HUES64 (cell line): ENCODE measurements around the gene SLFN12L.
"Not testable (repeated sequence)": the region's sequence is repeated elsewhere in the genome, so short reads cannot be mapped to it uniquely, and the experiment has no call there.

Experiments used
- H3K27ac ChIP-seq: 2 replicates; pipeline ENCODE4 v1.7.0; 2013; ENCODE audit warnings: low read depth, low read length, inconsistent platforms
- H3K27me3 ChIP-seq: 2 replicates; pipeline ENCODE4 v1.6.1; 2013; ENCODE audit warnings: mild to moderate bottlenecking, low read length; ENCODE audit not compliant: insufficient read depth
- H3K36me3 ChIP-seq: 2 replicates; pipeline ENCODE4 v1.6.1; 2013; ENCODE audit warnings: mild to moderate bottlenecking, low read length; ENCODE audit not compliant: insufficient read depth
- H3K4me1 ChIP-seq: 2 replicates; pipeline ENCODE4 v1.6.1; 2013; ENCODE audit warnings: mild to moderate bottlenecking, low read length, moderate library complexity; ENCODE audit not compliant: insufficient read depth
- H3K4me3 ChIP-seq: 2 replicates; pipeline ENCODE4 v1.5.1; 2013; ENCODE audit warnings: mild to moderate bottlenecking, low read length, moderate library complexity
- H3K9ac ChIP-seq: 2 replicates; pipeline ENCODE4 v1.6.1; 2013; ENCODE audit warnings: mild to moderate bottlenecking, low read depth, low read length
- H3K9me3 ChIP-seq: 2 replicates; pipeline ENCODE4 v1.6.1; 2013; ENCODE audit warnings: low read depth, low read length; ENCODE audit not compliant: insufficient read depth
- WGBS: fragments of 150-250, 120-280 bp; methylation state at CpG from one replicate; pipeline ENCODE4 v1.1.7; 2013; ENCODE audit warnings: missing lambda C conversion rate; 5-methylcytosine and 5-hydroxymethylcytosine counted together

Gene SLFN12L

DNA sequence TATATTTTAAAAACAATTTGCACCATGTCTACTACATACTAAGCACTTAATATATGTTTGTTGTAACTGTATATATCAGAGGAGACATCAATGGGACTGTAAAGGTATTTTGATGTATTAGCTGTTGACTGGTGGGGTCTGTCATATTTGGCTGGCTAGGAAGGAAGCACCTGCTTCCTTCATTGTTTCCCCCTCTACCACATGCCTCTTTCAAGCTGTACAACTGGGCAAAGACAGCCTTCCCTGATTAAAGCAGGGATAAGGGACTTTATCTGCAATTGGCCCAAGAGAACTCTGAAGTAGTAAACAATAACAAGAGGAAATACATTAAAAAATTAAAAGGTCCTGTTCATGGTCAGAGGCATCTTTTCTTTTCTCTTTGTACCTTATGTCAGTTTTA, 5.5 kb upstream of the SLFN12L start:
- Histone ChIP-seq H3K27me3 (peaks cover 9% of the 10 kb centered on the region; the same call in 1 of the 2 replicates), H3K9me3 (no peaks in the 10 kb centered on the region), H3K4me1 (no peaks in the 10 kb centered on the region), H3K9ac (no peak overlapping the region), H3K27ac (no peak overlapping the region), H3K4me3 (no peak overlapping the region), H3K36me3 (no peaks in the 10 kb centered on the region)

DNA sequence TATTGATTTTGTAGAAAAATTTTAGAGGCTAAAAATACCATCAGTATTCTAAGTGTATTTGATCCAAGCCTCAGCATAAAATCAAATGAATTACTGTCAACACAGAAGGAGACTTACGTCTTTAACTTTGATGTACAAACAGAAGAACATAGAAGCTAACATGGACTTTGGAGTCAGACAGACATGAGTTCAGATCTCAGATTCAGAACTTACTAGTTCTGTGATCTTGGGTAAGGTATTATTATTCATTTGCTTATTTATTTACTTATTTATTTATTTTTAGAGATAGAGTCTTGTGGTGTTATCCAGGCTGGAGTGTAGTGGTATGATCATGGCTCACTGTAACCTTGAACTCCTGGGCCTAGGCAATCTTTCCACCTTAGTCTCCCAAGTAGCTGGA, 4.0 kb upstream of the SLFN12L start:
- H3K36me3 ChIP-seq, result no peaks in the 10 kb centered on the region
- no peaks in the 10 kb centered on the region for H3K9me3 ChIP-seq
- H3K27me3 ChIP-seq, result peaks cover 2% of the 10 kb centered on the region; the same call in 1 of the 2 replicates
- H3K4me1 ChIP-seq, result no peaks in the 10 kb centered on the region
- 92% methylated on average over 1 of the region's 1 CpG for WGBS
- H3K4me3 ChIP-seq, result no peak overlapping the region
- H3K9ac ChIP-seq, result no peak overlapping the region
- H3K27ac ChIP-seq, result no peak overlapping the region

DNA sequence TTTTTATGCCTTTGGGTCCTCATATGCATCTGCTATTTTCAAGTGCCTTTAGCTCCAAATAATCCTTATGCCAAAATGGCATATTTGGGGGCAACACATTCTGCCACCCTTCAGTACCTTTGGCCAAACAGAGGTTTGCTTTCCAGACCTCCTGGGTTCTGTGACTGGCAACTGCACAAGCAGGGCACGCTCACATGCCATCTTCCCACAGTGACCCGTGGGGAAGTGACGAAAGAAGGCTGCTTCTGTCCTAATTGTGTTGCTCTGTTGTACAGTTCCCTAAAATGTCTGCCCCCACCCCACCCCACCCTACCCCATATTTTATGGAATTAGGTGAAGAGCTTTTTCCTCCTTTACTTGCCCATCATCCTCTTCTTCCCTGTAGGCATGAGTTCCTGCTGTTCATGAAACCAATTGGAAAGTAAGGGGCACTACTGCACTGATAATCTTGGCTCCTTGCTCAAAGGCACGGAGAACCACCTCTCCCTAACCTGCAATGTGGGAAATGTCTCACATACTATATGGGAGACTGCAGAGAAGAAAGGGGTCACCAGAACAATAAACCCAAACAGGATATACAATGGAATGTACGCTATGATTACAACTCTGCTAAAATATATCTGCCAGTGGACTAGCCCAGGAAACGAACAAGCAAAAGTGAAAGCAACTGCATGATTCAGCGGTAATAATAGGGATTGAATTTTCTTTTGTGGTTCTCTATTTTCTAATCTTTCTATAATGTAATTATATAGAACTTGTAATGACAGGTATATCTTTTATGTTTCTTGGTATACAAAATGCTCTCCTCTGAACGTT, 3.3 kb upstream of the SLFN12L start:
- Histone ChIP-seq H3K4me1 (no peaks in the 10 kb centered on the region), H3K4me3 (no peak overlapping the region), H3K27ac (no peak overlapping the region), H3K9me3 (no peaks in the 10 kb centered on the region), H3K9ac (no peak overlapping the region), H3K36me3 (no peaks in the 10 kb centered on the region), H3K27me3 (no peaks in the 10 kb centered on the region)
- WGBS, result 93% methylated on average over 4 of the region's 8 CpGs

DNA sequence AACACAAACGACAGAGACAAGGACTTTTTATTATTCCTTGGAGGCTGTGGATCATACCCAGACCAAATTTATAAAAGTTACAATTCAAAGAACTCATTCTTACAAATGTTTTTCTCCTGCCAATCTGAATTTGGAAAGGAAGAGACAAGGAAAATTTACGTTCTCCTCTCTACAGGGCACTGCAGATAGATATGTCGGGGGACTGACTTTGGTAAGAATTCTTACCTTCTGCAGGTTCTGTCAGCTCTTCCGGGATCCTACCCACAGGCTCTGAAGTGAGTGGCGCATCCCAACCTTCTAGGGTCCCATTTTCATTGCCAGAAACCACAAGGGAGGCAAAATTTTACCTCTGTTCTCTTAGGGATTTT, 2.2 kb upstream of the SLFN12L start:
- 64% methylated on average over 5 of the region's 5 CpGs for WGBS
- Histone ChIP-seq H3K9me3 (no peaks in the 10 kb centered on the region), H3K36me3 (no peaks in the 10 kb centered on the region), H3K9ac (no peak overlapping the region), H3K4me1 (no peaks in the 10 kb centered on the region), H3K27me3 (no peaks in the 10 kb centered on the region), H3K27ac (no peak overlapping the region), H3K4me3 (no peak overlapping the region)

DNA sequence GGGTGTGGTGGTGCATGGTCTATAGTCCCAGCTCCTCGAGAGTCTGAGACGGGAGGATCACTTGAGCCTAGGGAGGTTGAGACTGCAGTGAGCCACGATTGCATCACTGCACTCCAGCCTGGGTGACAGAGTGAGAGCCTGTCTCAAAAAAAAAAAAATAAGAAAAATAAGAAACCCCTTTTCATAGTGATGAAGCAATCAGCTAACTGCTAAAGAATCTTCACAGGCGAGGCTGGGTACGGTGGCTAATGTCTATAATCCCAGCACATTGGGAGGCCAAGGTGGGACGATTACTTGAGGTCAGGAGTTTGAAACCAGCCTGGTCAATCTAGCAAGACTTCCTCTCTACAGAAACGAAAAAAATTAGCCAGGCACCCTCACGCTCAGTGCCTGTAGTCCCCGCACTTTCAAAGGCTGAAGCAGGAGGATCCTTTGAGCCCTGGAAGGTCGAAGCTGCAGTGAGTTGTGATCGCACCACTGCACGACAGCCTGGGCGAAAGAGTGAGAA, 760 bp downstream of the SLFN12L start:
- WGBS, result 91% methylated on average over 13 of the region's 13 CpGs
- Histone ChIP-seq H3K4me1 (no peaks in the 10 kb centered on the region), H3K36me3 (no peaks in the 10 kb centered on the region), H3K4me3 (no peak overlapping the region), H3K9ac (no peak overlapping the region), H3K27me3 (no peaks in the 10 kb centered on the region), H3K27ac (no peak overlapping the region), H3K9me3 (no peaks in the 10 kb centered on the region)

DNA sequence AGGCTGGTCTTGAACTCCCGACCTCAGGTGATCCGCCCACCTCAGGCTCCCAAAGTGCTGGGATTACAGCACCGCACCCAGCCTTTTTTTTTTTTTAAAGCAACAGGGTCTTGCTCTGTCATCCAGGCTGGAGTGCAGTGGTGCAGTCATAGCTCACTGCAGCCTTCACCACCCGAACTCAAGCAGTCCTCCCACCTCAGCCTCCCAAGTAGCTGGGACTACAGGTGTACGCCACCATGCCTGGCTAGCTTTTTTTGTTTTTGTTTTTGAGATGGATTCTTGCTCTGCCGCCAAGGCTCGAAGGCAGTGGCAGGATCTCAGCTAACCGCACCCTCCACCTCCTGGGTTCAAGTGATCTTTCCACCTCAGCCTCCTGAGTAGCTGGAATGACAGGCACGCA, 2.1 kb downstream of the SLFN12L start:
- WGBS, result 98% methylated on average over 9 of the region's 9 CpGs
- not testable (repeated sequence) for H3K4me1 ChIP-seq, H3K27ac ChIP-seq, H3K9me3 ChIP-seq, H3K9ac ChIP-seq, H3K36me3 ChIP-seq, H3K27me3 ChIP-seq, H3K4me3 ChIP-seq

DNA sequence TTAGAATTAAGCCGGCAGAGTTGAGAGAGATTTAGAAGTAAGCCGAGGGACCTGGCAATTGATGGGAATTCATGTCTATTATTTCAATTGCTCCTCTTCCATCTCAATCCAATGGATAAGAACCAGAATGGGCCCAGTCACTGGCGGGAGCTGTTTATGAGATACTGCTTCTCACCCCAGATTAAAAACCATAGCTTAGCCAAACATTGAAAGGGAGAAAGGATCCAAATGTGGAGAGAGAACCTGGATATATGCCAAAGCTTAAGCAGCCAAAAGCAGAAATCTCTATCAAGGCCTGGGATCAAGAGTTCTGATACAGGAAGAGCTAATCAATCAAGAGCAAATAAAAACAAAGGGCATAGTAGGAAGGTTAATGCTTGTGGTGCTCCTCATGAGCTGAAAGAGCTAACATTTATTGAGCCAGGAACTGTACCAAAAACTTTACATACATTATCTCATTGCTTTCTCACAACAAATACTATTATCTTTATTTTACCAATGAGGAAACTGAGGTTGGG, 2.8 kb downstream of the SLFN12L start:
- no peak overlapping the region for H3K9ac ChIP-seq
- H3K27ac ChIP-seq, result no peak overlapping the region
- no peak overlapping the region for H3K4me3 ChIP-seq
- WGBS, result 92% methylated on average over 1 of the region's 3 CpGs
- H3K9me3 ChIP-seq, result no peaks in the 10 kb centered on the region
- no peaks in the 10 kb centered on the region for H3K27me3 ChIP-seq
- H3K4me1 ChIP-seq, result no peaks in the 10 kb centered on the region
- H3K36me3 ChIP-seq, result no peaks in the 10 kb centered on the region

DNA sequence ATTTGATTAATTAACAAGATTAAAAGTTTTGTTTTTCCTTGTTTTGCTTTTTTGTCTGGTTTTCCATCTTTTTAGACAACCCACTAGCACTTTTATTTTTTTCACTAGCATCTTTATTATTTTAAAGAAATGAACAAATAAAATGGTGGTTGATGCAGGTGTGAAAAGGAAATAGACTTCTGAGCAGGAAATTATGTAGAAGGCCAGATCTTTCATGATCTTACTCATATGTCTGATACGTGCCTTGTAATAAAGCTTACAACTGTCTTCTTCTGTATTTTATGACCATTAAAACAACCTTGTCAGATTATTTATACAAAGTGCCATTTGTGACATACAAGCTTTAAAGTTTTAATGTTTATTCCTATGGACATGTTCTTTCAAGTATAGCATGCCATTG, 6.3 kb downstream of the SLFN12L start:
- no peaks in the 10 kb centered on the region for H3K36me3 ChIP-seq
- no peak overlapping the region for H3K27ac ChIP-seq
- H3K4me3 ChIP-seq, result no peak overlapping the region
- H3K27me3 ChIP-seq, result no peaks in the 10 kb centered on the region
- no peaks in the 10 kb centered on the region for H3K4me1 ChIP-seq
- H3K9ac ChIP-seq, result no peak overlapping the region
- H3K9me3 ChIP-seq, result no peaks in the 10 kb centered on the region
- 80% methylated on average over 1 of the region's 1 CpG for WGBS

DNA sequence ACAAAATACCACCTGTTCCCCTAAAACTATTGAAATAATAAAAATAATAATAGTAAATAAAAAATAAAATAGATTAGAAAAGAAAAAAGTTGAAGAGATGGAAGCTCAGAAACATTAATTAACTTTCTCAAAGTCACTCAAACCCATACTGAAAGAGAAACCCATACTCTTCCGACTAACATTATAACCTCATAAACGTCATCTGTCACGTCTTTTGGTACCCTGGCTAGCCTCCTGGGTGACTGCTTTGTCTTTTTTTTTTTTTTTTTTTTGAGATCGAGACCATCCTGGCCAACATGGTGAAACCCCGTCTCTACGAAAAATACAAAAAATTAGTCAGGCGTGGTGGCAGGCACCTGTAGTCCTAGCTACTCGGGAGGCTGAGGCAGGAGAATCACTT, 7.6 kb downstream of the SLFN12L start:
- Histone ChIP-seq H3K9ac (no peak overlapping the region), H3K36me3 (no peaks in the 10 kb centered on the region), H3K4me1 (no peaks in the 10 kb centered on the region), H3K27ac (no peak overlapping the region), H3K9me3 (no peaks in the 10 kb centered on the region), H3K4me3 (no peak overlapping the region), H3K27me3 (no peaks in the 10 kb centered on the region)
- 95% methylated on average over 8 of the region's 8 CpGs for WGBS

DNA sequence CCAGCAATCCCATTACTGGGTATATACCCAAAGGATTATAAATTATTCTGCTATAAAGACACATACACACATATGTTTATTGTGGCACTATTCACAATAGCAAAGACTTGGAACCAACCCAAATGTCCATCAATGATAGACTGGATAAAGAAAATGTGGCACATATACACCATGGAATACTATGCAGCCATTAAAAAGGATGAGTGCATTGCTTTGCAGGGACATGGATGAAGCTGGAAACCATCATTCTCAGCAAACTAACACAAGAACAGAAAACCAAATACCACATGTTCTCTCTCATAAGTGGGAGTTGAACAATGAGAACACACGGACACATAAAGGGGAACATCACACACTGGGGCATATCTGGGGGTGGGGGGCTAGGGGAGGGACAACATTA, 8.2 kb downstream of the SLFN12L start:
- not testable (repeated sequence) for H3K27ac ChIP-seq, H3K27me3 ChIP-seq, H3K9ac ChIP-seq, H3K4me1 ChIP-seq, H3K4me3 ChIP-seq, H3K9me3 ChIP-seq, H3K36me3 ChIP-seq
- WGBS, result 100% methylated on average over 1 of the region's 1 CpG

DNA sequence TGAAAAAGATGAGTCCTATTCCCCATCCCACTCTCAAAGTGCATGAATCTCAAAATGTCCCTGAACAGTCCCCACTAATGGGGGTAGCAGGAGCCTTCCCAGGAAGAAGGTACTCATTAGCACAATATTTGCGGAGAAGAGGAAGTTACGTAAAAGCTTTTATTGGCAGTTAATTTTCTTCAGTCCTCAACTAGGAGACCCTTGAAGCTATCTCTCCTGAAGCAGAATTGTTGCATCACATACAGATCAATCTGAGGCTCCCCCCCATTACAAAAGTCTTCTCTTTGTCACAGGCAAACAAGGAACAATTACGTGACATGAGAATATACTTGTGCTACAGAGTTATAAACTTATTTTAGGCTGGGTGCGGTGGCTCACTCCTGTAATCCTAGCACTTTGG, 14.2 kb downstream of the SLFN12L start:
- no peaks in the 10 kb centered on the region for H3K36me3 ChIP-seq
- 98% methylated on average over 4 of the region's 4 CpGs for WGBS

More for the DNA sequence above, 14.2 kb downstream of the SLFN12L start:
- H3K27ac ChIP-seq, result no peak overlapping the region
- no peak overlapping the region for H3K9ac ChIP-seq
- H3K4me3 ChIP-seq, result no peak overlapping the region
- H3K9me3 ChIP-seq, result no peaks in the 10 kb centered on the region
- H3K27me3 ChIP-seq, result no peaks in the 10 kb centered on the region
- peaks cover 3% of the 10 kb centered on the region; the same call in 1 of the 2 replicates for H3K4me1 ChIP-seq
